H1 (cell line): ENCODE data around the gene KCNA1. TPM values are rescaled to one million over a fixed set of nuclear protein-coding genes. Genes with fewer than 3 reads are reported as not detected.

Experiments used
- GABPA ChIP-seq: IDR thresholded peaks from 2 replicates; pipeline ENCODE4 v1.6.1; 2011; ENCODE audit warnings: mild to moderate bottlenecking, low read length, moderate library complexity, borderline replicate concordance; ENCODE audit not compliant: insufficient read depth
- RBBP5 ChIP-seq: IDR thresholded peaks from 2 replicates; pipeline ENCODE4 v1.7.1; 2012; ENCODE audit warnings: low read depth, mild to moderate bottlenecking, inconsistent platforms, low read length, moderate library complexity, borderline replicate concordance
- TBP ChIP-seq: IDR thresholded peaks from 2 replicates; pipeline ENCODE4 v1.6.1; 2011; ENCODE audit warnings: low read depth, low read length, improper control_type of control experiment
- polyA plus RNA-seq, 7 experiments: library from polyadenylated mRNA; depleted of rRNA in 3 of 7; stranded (reverse) in 5 of 7; unstranded in 2 of 7; fragments of >200 nt in 5 of 7; fragments of 200-250 nt in 2 of 7; gene quantifications; 1 replicate in 5 of 7; 2 replicates in 1 of 7; 4 replicates in 1 of 7; pipeline versions ENCODE4 v1.2.1 to v1.2.3, GENCODE V29; 2011 to 2013; ENCODE audit warnings: missing spikeins in 2 of 7, mixed read lengths in 2 of 7
- total RNA-seq: library from RNA; stranded (reverse); fragmentation: NEBNext Ultra II Directional; extraction: Animal tissue kit (Norgen Biotek cat#: 25700); gene quantifications from 2 replicates; pipeline ENCODE4 v1.2.1, GENCODE V29; 2021
- TF ChIP-seq, protein P1 (sequence below): IDR thresholded peaks from 2 replicates; pipeline ENCODE4 v1.6.1; 2011; ENCODE audit warnings: low read depth, mild to moderate bottlenecking, low read length; ENCODE audit not compliant: insufficient read depth

Gene KCNA1
- total and polyA plus RNA-seq, 2 of the 8 experiments (the other 6 are each of a cell fraction or from before 2014, with no cell fraction given): 0.23 to 0.30 TPM

GRCh38 chr12:4951601-4952000 is 41.9 kb downstream of the KCNA1 start (continued):
- TF ChIP-seq TBP (no peak), GABPA (no peak), RBBP5 (no peak)
- TF ChIP-seq, protein P1, sequence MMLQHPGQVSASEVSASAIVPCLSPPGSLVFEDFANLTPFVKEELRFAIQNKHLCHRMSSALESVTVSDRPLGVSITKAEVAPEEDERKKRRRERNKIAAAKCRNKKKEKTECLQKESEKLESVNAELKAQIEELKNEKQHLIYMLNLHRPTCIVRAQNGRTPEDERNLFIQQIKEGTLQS: no peak
